Stomach (tissue), 4 donors: ENCODE data around the gene ANKRD49.

Experiments
- CTCF ChIP-seq, 7 experiments: fragments of 450-650 bp in 4 of 7; fragments of 200-600 bp in 3 of 7; sonication (generic) in 3 of 7; IDR thresholded peaks; one replicate each; pipeline ENCODE4 v1.5.1; 2016 to 2019; ENCODE audit warnings: antibody characterized with exemption in 7 of 7, control low read depth in 2 of 7, mild to moderate bottlenecking in 1 of 7
- POLR2AphosphoS5 ChIP-seq, 3 donors: sonication (generic); formaldehyde crosslinking; IDR thresholded peaks; one replicate each; pipeline ENCODE4 v1.6.1; 2016; ENCODE audit warnings: antibody characterized with exemption in 3 of 3

GRCh38 chr11:94519478-94520084, 25.8 kb downstream of the ANKRD49 start:
- TF ChIP-seq CTCF (IDR thresholded peaks at IDR 0.05): peak in 4 of 7 experiments; percentile 50 to 76 (median 61)
- TF ChIP-seq POLR2AphosphoS5 (IDR thresholded peaks at IDR 0.05): no peak
